ENCODE data around the gene PDE4D.

DNA sequence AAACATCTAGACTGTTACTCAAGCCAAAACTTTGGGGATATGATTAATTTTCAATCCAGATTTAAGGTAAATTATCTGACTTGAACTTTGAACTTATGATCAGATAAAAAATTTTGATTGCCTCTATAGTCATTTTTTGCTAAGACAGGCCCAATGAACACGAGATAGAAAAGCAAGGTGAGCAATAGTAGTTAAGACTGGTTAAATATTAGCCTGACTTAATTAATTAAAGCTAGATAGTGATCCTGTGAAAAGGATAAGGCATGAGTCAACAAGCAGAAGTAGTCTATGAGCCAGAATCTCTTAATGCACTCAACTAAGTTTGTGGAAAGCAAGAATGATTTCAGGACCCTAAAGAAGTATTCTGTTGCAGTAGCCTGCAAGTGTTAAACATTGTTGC is 66.5 kb downstream of the PDE4D start:
- TF ChIP-seq POLR2A (IDR thresholded peaks at IDR 0.05; ENCODE audit: low read depth, low read length) (no peak), POLR2AphosphoS5 (IDR thresholded peaks at IDR 0.05; ENCODE audit: insufficient read depth, low read depth, low read length) (no peak), MYC (IDR thresholded peaks at IDR 0.05; ENCODE audit: low read depth, low read length) (no peak)
- TF ChIP-seq, protein P1, sequence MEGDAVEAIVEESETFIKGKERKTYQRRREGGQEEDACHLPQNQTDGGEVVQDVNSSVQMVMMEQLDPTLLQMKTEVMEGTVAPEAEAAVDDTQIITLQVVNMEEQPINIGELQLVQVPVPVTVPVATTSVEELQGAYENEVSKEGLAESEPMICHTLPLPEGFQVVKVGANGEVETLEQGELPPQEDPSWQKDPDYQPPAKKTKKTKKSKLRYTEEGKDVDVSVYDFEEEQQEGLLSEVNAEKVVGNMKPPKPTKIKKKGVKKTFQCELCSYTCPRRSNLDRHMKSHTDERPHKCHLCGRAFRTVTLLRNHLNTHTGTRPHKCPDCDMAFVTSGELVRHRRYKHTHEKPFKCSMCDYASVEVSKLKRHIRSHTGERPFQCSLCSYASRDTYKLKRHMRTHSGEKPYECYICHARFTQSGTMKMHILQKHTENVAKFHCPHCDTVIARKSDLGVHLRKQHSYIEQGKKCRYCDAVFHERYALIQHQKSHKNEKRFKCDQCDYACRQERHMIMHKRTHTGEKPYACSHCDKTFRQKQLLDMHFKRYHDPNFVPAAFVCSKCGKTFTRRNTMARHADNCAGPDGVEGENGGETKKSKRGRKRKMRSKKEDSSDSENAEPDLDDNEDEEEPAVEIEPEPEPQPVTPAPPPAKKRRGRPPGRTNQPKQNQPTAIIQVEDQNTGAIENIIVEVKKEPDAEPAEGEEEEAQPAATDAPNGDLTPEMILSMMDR (IDR thresholded peaks at IDR 0.05; ENCODE audit: extremely low read depth in 1 of 2, insufficient read depth in 1 of 2, low read depth in 1 of 2, low read length in 2 of 2): no peak

Data from endothelial cell of umbilical vein (primary cell).